K562 (cell line): ENCODE data around the gene STEAP3. TPM values are rescaled to one million over a fixed set of nuclear protein-coding genes. Genes with fewer than 3 reads are reported as not detected.

Experiments used
- ATF3 ChIP-seq, 2 experiments: fragments of 450-650 bp in 1 of 2; sonication (generic) in 1 of 2; formaldehyde crosslinking in 1 of 2; IDR thresholded peaks in 1 of 2; conservative IDR thresholded peaks in 1 of 2; 2 replicates each; pipeline versions ENCODE4 v1.6.1 to v1.8.1; 2016 to 2023; ENCODE audit warnings: mild to moderate bottlenecking in 2 of 2, moderate library complexity in 2 of 2, inconsistent platforms in 1 of 2, missing genetic modification reagents in 1 of 2
- CBFA2T2 ChIP-seq: fragments of 450-650 bp; conservative IDR thresholded peaks from 2 replicates; pipeline ENCODE4 v1.6.1; 2017; ENCODE audit warnings: mild to moderate bottlenecking
- HDGF ChIP-seq: fragments of 450-650 bp; IDR thresholded peaks from 2 replicates; pipeline ENCODE4 v1.6.1; 2016
- HNRNPK ChIP-seq: fragments of 200-400 bp; formaldehyde crosslinking; IDR thresholded peaks from one replicate; pipeline ENCODE4 v1.6.1; 2018; ENCODE audit warnings: mild to moderate bottlenecking, low read depth, low read length; ENCODE audit not compliant: poor library complexity, severe bottlenecking
- HSF4 ChIP-seq: fragments of 250-450 bp; sonication (Bioruptor Pico); IDR thresholded peaks from 2 replicates; pipeline ENCODE4 v2.1.2; 2022; ENCODE audit warnings: mild to moderate bottlenecking, moderate library complexity, borderline replicate concordance
- MGA ChIP-seq: fragments of 450-650 bp; IDR thresholded peaks from 2 replicates; pipeline ENCODE4 v1.6.1; 2016; ENCODE audit warnings: mild to moderate bottlenecking, moderate library complexity
- SFPQ ChIP-seq: fragments of 200-400 bp; formaldehyde crosslinking; IDR thresholded peaks from 2 replicates; pipeline ENCODE4 v1.6.1; 2017; ENCODE audit warnings: mild to moderate bottlenecking, low read depth, low read length, moderate library complexity
- XRCC3 ChIP-seq: fragments of 450-650 bp; IDR thresholded peaks from 2 replicates; pipeline ENCODE4 v1.6.1; 2017; ENCODE audit warnings: mild to moderate bottlenecking, moderate library complexity
- YY1 ChIP-seq, 3 experiments: IDR thresholded peaks; 2 replicates each; pipeline ENCODE4 v1.6.1; 2011; ENCODE audit warnings: low read length in 2 of 3, mild to moderate bottlenecking in 2 of 3, moderate library complexity in 2 of 3, borderline replicate concordance in 1 of 3, control low read depth in 1 of 3, low read depth in 1 of 3; ENCODE audit not compliant: insufficient read depth in 3 of 3, insufficient replicate concordance in 2 of 3, control insufficient read depth in 1 of 3, insufficient read length in 1 of 3; ENCODE audit errors: extremely low read depth in 1 of 3
- ZNF740 ChIP-seq, 3 experiments: fragments of 200-800 bp in 1 of 3; sonication (Bioruptor generic) in 1 of 3; sonication (generic) in 1 of 3; formaldehyde crosslinking in 1 of 3; IDR thresholded peaks; 2 replicates each; pipeline versions ENCODE4 v1.6.1 to v1.8.0; 2016 to 2022; ENCODE audit warnings: mild to moderate bottlenecking in 2 of 3, missing compliant biosample characterization in 2 of 3, missing genetic modification characterization in 2 of 3, missing genetic modification reagents in 1 of 3
- polyA plus RNA-seq, 8 experiments: library from polyadenylated mRNA; depleted of rRNA in 4 of 8; stranded (reverse) in 5 of 8; unstranded in 3 of 8; fragments of >200 nt; fragmentation: Nextera tagmentation in 2 of 8; fragmentation: Illumina TruSeq in 1 of 8; extraction: Ambion mirVana in 2 of 8; extraction: Trizol in 1 of 8; gene quantifications; 2 replicates each; pipeline versions ENCODE4 v1.2.1 to v1.2.3, GENCODE V29; 2011 to 2014; ENCODE audit warnings: inconsistent platforms in 1 of 8, missing spikeins in 1 of 8
- total RNA-seq, 7 experiments: library from RNA; depleted of rRNA in 6 of 7; stranded (reverse); fragments of >200 nt in 6 of 7; fragmentation: Illumina TruSeq in 2 of 7; extraction: Trizol in 2 of 7; gene quantifications; 2 replicates each; pipeline versions ENCODE4 v1.2.1 to v1.2.3, GENCODE V29; 2011 to 2021; ENCODE audit warnings: low replicate concordance in 1 of 7

Gene STEAP3
- total and polyA plus RNA-seq, 9 of the 15 experiments (the other 6 are each of a cell fraction or from before 2014, with no cell fraction given): 1.8 to 31.6 (median 9.0) TPM

GRCh38 chr2:119184512-119184911, 39.1 kb upstream of the STEAP3 start (continued):
- TF ChIP-seq ATF3 (IDR thresholded peaks at IDR 0.05) (peak; percentile 45), ATF3 (CRISPR knock-in tag; conservative IDR thresholded peaks at IDR 0.05) (no peak), YY1 (IDR thresholded peaks at IDR 0.05; ENCODE audit: borderline replicate concordance in 1 of 3, control insufficient read depth in 1 of 3, extremely low read depth in 1 of 3, insufficient read depth in 3 of 3, insufficient read length in 1 of 3, insufficient replicate concordance in 2 of 3, low read depth in 1 of 3, low read length in 2 of 3) (peak in 1 of 3 experiments; percentile 40), HDGF (no peak), ZNF740 (CRISPR knock-in tag; IDR thresholded peaks at IDR 0.05) (no peak), ZNF740 (tag; IDR thresholded peaks at IDR 0.05) (no peak), HNRNPK (no peak), SFPQ (no peak), HSF4 (CRISPR knock-in tag) (no peak), MGA (peak; percentile 38), XRCC3 (no peak), CBFA2T2 (0 out of 2 replicates have a peak, but pooled peaks have one; percentile 2)
